ENCODE measurements around the gene PCSK6.

Gene PCSK6

GRCh38 chr15:101511717-101512116 is 22.2 kb upstream of the PCSK6 start:
- Histone ChIP-seq H3K27me3 (replicated peaks; ENCODE audit: control insufficient read depth, insufficient read depth, low read length) (no peaks in the 10 kb centered on the region), H3K4me3 (replicated peaks; ENCODE audit: low read depth, low read length) (no peak overlapping the region)
- TF ChIP-seq CTCF (IDR thresholded peaks at IDR 0.05; ENCODE audit: insufficient read depth, low read length, poor library complexity, severe bottlenecking): no peak

GRCh38 chr15:101510212-101511197 is 21.0 kb upstream of the PCSK6 start:
- no peak for DNase-seq (ENCODE audit: extremely low read depth, insufficient read length)
- TF ChIP-seq CTCF (IDR thresholded peaks at IDR 0.05; ENCODE audit: insufficient read depth, low read length, poor library complexity, severe bottlenecking): no peak
- Histone ChIP-seq H3K4me3 (replicated peaks; ENCODE audit: low read depth, low read length) (no peak overlapping the region), H3K36me3 (ENCODE audit: control insufficient read depth, insufficient read depth, low read length) (no peaks in the 10 kb centered on the region), H3K27me3 (replicated peaks; ENCODE audit: control insufficient read depth, insufficient read depth, low read length) (no peaks in the 10 kb centered on the region)

More at GRCh38 chr15:101511717-101512116, 22.2 kb upstream of the PCSK6 start:
- H3K36me3 ChIP-seq (ENCODE audit: control insufficient read depth, insufficient read depth, low read length): no peaks in the 10 kb centered on the region
- DNase-seq (ENCODE audit: extremely low read depth, insufficient read length): no peak

- TF ChIP-seq CTCF (IDR thresholded peaks at IDR 0.05; ENCODE audit: insufficient read depth, low read length, poor library complexity, severe bottlenecking): no peak
- no peaks in the 10 kb centered on the region for H3K36me3 ChIP-seq (ENCODE audit: control insufficient read depth, insufficient read depth, low read length)
- DNase-seq (ENCODE audit: extremely low read depth, insufficient read length): no peak
- H3K4me3 ChIP-seq (replicated peaks; ENCODE audit: low read depth, low read length): no peak overlapping the region
- H3K27me3 ChIP-seq (replicated peaks; ENCODE audit: control insufficient read depth, insufficient read depth, low read length): no peaks in the 10 kb centered on the region
Measured at GRCh38 chr15:101509279-101509678, 19.8 kb upstream of the PCSK6 start.

GRCh38 chr15:101506491-101506890 is 17.0 kb upstream of the PCSK6 start:
- Histone ChIP-seq H3K27me3 (replicated peaks; ENCODE audit: control insufficient read depth, insufficient read depth, low read length) (no peaks in the 10 kb centered on the region), H3K36me3 (ENCODE audit: control insufficient read depth, insufficient read depth, low read length) (no peaks in the 10 kb centered on the region), H3K4me3 (replicated peaks; ENCODE audit: low read depth, low read length) (no peak overlapping the region)
- no peak for TF ChIP-seq CTCF (IDR thresholded peaks at IDR 0.05; ENCODE audit: insufficient read depth, low read length, poor library complexity, severe bottlenecking)
- no peak for DNase-seq (ENCODE audit: extremely low read depth, insufficient read length)

GRCh38 chr15:101505610-101506337 is 16.3 kb upstream of the PCSK6 start:
- no peaks in the 10 kb centered on the region for H3K36me3 ChIP-seq (ENCODE audit: control insufficient read depth, insufficient read depth, low read length)
- DNase-seq (ENCODE audit: extremely low read depth, insufficient read length): no peak
- TF ChIP-seq CTCF (IDR thresholded peaks at IDR 0.05; ENCODE audit: insufficient read depth, low read length, poor library complexity, severe bottlenecking): no peak
- H3K27me3 ChIP-seq (replicated peaks; ENCODE audit: control insufficient read depth, insufficient read depth, low read length): no peaks in the 10 kb centered on the region
- no peak overlapping the region for H3K4me3 ChIP-seq (replicated peaks; ENCODE audit: low read depth, low read length)

Measured in GM06990 (cell line).